Erythroblast (primary cell): ENCODE results near the gene SYNC.
A peak's percentile ranks its signal among the peaks of the same experiment; 100 is the strongest.
"Not testable (repeated sequence)": the region's sequence is repeated elsewhere in the genome, so short reads cannot be mapped to it uniquely, and the experiment has no call there.

Experiments used
- DNase-seq, 2 experiments: peaks; one replicate each; lab custom pipeline; 2025; lab: John Stamatoyannopoulos, UW
- GATA1 ChIP-seq: IDR thresholded peaks from 2 replicates; pipeline ENCODE4 v1.6.1; 2011; ENCODE audit warnings: low read depth, mild to moderate bottlenecking, control low read depth, low read length, moderate library complexity
- POLR2A ChIP-seq: IDR thresholded peaks from 2 replicates; pipeline ENCODE4 v1.6.1; 2011; ENCODE audit warnings: mild to moderate bottlenecking, low read length

The SYNC gene

DNA sequence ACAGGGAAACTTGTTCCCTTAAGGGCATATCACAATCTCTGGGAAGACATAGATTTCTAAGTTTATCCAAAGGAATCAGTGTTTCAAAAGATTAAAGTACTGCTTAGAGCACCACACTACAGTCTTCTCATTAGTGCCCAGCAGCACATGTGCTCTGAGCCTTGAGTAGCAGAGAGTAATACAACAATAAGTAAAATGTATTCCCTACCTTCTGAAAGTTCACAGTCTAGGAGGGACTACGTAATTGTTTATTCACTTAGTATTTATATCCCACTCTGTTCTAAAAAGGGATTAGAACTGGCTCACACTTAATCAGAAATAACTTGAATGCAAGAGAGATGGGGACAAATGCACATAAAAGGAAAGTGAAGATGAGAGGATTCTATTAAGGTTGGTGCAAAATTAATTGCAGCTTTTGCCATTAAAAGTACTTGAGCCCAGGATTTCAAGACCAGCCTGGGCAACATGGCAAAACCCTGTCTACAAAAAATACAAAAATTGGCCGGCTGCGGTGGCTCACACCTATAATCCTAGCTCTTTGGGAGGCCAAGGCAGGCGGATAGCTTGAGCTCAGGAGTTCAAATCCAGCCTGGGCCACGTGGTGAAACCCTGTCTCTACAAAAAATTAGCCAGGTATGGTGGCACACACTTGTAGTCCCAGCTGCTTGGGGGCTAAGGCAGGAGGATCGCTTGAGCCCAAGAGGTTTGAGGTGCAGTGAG lies 9.0 kb downstream of the SYNC start:
- DNase-seq = no peak
- no peak for TF ChIP-seq GATA1
- no peak for TF ChIP-seq POLR2A

DNA sequence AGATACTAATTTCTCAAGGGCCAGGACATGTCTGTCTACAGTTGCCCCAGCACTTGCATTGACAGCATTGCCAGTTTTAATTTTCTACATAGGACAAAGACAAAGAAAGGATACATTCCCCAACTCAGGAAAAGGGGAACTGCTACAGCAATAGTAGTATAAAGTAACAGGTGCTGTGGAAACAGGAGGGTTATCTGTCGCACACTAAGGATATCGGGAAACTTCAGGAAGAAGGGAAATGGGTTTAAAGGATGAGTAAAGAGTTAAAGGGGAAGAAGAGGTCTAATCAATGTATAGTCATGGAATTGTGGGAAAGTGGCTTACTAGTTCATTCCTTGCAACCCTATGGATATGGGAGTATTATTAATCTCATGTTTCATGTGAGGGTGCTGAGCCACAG lies 16.2 kb downstream of the SYNC start:
- no peak for DNase-seq
- TF ChIP-seq POLR2A = no peak
- TF ChIP-seq GATA1 = no peak

DNA sequence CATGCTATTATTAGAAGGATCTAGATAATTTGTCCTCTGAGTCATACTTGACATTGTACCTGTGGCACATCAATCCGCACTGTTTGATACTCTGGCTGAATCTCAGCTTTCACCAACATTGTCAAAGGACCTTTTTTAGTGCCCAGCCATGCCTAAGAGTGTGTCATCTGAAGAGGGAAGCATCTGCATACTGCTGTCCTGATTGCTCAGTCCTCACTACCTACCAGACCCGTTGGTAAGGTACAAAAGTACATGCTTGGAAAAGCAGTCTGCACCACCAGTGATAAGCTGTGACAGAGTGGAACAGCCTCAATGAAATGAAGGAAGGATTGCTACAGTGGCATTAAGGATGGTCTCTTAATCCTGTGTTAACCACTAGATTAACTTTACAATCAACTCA lies 17.1 kb downstream of the SYNC start:
- TF ChIP-seq POLR2A (no peak), GATA1 (no peak)
- DNase-seq = no peak

DNA sequence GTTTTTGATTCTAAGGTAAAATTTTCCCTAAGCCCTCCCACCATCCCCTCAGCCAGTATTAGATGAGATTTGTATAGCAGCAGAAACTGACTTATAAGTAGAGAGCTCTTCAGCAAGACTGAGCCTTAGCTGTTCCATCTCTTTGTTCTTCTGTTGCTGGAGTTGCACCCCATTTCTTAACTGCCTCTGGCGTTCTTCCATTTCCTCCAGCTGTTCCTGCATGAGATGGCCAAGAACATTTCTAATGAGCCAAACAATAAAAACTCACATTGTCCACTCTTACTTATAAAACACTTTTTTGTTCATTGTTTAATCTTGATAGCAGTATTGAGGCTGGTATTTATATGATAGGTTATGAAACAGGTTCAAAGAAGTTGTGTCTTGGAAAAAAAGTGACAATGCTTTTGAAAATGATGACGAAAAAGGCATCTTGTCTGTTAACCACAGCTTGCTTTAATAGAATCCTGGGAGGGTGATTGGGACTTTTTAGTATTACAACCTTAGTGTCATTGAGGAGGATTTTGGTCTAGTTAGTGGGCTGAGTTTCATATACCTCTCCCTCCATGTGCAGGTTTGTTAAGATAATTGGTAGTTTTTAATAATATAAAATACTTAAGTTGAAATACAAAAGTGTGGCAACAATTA lies 18.3 kb downstream of the SYNC start:
- no peak for DNase-seq
- TF ChIP-seq GATA1 (no peak), POLR2A (no peak)

DNA sequence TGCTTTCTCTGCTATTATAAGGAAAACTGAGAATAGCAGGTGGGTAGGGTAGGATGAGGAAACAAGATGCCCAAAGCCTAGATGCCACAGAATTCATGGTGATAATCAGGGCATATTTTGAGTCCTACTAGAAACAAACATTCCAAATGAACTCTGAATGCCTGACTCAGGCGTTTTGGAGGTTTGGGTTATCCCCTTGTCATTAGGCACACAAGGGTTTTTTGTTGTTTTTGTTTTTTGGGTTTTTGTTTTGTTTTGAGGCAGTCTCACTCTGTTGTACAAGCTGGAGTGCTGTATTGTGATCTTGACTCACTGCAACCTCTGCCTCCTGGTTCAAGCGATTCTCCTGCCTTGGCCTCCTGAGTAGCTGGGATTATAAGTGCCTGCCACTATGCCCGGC lies 19.2 kb downstream of the SYNC start:
- DNase-seq = no peak
- TF ChIP-seq GATA1 (no peak), POLR2A (no peak)

DNA sequence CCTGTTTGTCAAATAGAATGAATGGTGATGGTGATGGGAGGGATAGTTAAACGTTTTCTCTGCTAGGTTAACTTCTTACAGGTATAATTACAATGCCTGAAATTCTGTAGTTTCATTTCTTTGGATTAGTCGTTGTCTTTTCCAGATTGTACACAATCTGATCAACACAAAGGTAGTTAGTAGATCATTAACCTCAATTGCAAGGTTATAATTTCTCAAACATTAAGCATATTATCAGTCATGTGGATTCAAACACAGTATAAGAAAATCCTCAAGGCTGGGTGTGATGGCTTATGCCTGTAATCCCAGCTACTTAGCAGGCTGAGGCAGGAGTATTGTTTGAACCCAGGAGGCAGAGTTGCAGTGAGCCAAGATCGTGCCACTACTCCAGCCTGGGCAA lies 20.6 kb downstream of the SYNC start:
- DNase-seq = no peak
- TF ChIP-seq POLR2A = no peak
- no peak for TF ChIP-seq GATA1

DNA sequence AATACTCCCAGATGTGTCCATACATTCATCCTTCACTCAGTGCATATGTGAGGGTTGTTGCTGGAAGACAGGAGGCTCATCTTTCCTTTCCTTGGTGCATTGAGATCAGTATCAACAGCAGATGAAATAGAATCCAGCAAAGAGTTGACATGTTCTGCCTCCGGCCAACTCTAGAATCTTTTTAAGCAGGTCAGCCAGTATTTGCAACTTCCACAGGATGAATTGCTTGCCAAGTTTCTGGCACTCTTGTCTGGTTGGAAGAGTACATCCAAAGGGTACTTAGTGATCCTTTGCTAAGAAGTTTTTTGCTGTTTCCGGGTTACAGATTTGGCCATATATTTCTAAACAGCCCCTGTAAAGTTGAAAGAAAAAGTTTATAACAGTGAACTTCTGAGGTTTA lies 21.1 kb downstream of the SYNC start:
- no peak for TF ChIP-seq GATA1
- DNase-seq = no peak

DNA sequence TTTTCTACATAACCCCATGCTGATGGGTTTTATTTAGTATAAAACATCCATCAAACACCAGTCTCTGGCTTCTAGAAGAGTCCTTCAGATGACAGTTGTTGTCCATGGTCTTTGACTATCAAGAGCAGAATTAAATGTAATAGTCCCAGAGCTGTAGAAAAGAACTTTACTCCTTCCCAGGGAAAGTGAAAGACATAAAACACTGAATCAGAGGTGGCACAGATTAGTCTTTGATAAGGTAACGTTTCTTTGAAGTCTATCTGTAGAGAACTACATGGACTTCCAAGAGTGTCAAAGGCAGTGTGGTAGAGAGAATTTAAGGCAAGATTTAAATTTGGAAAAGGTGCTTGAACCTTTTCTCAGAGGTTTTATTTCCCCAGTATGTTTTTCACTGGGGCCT lies 21.9 kb downstream of the SYNC start:
- TF ChIP-seq GATA1 = no peak
- no peak for TF ChIP-seq POLR2A
- DNase-seq = no peak

DNA sequence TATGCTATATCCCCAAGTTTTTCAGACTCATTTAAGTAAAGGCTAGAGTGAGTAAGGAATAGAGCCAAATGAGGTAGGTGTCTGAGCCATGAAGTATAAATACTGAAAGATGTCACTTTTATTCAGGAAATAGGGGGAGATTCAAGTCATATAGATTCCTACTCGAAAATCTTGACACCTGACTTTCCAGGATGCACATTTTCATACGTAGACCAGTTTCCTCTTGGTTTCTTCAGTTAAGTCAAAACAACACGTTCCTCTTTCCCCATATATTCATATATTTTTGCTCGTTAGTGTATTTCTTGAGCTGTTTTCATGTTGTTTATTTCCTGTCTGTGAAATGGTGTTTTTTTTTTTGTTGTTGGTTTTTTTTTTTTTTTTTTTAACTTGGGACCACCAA lies 22.6 kb downstream of the SYNC start:
- not testable (repeated sequence) for DNase-seq

DNA sequence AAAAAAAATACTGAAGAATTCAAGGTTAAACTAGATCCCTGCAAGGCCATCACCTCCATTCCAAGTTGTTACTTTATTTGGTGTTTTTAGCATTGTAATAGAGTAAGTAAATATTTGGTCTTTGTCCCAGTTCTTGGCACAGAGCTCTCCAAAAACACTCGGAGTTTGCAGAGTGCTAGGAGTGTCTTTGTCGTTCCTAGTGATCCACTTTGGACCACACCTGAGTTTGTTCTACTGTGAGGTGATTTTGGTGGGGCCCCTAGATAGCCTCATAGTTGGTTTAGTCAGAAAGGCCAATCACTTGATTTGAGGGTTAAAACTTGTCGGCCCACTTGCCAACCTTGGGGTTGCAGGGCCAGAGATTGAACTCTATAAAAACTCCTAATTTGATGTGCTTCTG lies 25.6 kb downstream of the SYNC start:
- DNase-seq = no peak
- TF ChIP-seq POLR2A (no peak), GATA1 (no peak)

DNA sequence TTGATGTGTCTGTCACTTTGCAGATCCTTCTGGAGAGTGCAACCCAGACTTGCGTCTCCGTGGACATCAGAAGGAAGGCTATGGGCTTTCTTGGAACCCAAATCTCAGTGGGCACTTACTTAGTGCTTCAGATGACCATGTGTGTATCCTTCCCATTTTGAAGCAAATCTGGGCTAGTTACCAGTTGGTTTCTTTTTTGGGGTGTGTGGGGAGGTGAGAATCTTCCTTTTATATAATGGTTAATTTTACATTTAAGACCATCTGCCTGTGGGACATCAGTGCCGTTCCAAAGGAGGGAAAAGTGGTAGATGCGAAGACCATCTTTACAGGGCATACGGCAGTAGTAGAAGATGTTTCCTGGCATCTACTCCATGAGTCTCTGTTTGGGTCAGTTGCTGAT lies 33.9 kb downstream of the SYNC start:
- not testable (repeated sequence) for DNase-seq

DNA sequence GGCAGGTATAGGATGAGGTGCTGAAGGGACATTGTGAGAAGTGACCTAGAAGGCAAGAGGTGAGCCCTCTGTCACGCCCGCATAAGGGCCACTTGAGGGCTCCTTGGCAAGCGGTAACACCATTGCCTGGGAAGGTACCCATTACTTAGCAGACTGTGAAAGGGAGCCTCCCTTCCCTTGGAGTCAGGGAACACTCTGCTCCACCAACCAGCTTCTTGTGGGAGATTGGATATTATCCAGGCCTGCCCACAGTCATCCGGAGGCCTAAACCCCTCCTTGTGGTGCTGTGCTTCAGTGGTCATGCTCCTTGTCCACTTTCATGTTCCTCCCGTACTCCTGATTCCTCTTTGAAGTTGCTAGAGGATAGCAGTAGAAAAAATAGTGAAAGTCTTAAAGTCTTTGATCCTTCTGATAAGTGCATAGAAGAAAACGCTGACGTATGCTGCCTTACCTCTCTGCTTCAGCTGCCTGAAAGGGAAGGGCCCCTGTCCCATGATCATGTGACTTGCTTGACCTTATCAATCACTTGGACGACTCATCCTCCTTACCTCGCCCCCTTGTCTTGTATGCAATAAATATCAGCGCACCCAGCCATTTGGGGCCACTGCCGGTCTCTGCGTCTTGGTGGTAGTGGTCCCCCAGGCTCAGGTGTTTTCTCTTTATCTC lies 35.5 kb downstream of the SYNC start:
- TF ChIP-seq GATA1 = no peak
- TF ChIP-seq POLR2A = no peak
- peak; percentile 51 to 55 for DNase-seq

DNA sequence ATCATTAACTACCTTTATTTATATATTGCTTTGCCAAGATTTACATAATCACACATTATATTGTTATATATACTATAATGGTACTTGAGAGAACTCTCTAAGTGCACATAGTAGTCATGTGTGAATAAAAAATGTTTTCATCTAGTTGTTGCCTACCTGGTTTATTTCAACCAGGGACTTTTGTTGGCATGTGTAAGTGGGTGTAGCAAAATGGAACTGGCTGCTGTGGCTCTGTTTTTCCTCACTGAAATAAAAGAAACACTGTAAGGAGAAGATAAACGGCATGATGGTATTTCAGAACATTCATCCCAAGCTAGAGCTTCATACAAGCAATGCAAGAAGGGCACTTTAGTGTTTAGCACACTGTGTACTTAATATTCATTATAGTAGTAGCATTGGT lies 36.7 kb downstream of the SYNC start:
- DNase-seq = no peak
- TF ChIP-seq GATA1 (no peak), POLR2A (no peak)

DNA sequence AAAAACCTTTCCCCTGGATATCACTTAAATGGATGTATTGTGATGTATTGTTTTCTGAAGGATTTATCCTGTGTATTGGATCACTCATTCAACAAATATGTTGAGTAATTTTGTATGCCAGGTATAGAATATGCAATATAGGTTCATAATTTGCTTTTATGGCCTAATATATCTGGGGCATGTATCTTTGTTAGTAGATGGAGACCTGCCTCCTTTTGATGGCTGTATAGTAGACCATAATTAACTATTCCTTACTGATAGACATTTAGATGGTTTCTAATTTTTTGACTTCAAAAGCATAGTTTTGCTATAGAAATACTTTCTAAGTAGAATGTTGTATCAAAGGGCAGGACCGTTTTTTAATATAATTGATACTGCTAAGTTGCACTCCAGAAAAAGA lies 43.0 kb downstream of the SYNC start:
- DNase-seq = no peak
- TF ChIP-seq GATA1 (no peak), POLR2A (no peak)

DNA sequence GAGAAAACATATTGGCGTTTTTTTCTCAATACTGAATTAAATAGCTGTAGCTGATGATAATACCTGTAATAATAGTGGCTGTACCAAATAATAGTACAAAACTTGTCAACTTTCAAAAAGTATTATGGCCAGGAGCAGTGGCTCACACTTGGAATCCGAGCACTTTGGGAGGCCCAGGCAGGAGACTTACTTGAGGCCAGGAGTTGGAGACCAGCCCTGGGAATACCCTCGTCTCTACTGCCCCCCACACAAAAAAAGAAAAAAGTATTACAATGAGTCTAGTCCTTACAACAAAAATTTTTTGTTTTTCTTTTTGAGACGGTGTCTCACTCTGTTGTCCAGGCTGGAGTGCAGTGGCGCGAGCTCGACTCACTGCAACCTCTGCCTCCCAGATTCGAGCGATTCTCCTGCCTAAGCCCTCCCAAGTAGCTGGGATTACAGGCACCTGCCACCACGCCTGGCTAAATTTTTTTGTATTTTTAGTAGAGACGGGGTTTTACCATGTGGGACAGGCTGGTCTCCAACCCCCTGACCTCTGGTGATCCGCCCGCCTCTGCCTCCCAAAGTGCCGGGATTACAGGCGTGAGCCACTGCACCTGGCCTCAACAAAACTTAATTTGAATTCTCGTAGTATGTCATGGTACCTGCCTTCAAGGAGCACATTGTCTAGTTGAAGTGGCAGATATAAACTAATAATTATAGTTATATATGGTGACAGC lies 50.2 kb downstream of the SYNC start:
- no peak for TF ChIP-seq GATA1
- no peak for TF ChIP-seq POLR2A
- DNase-seq = peak; percentile 20 to 46
